Activated CD4-positive, alpha-beta T cell treated with anti-CD3 and anti-CD28 coated beads for 4 hours (primary cell): ENCODE measurements around the gene MARK1.

ENCODE experiments used
- DNase-seq, 2 donors: peaks; one replicate each; pipeline ENCODE4 v3.0.0-alpha.2; 2020

Gene MARK1

GRCh38 chr1:220527908-220528678 lies at the start of gene MARK1:
Gene MARK1, plus strand, starts transcription at chr1:220528136. Its CDS starts 687 bp downstream, at chr1:220528823.
- no peak for DNase-seq

- DNase-seq = no peak
These were observed 44.2 kb upstream of the MARK1 start for GRCh38 chr1:220483700-220484099.

- no peak for DNase-seq
These were observed 43.8 kb upstream of the MARK1 start for GRCh38 chr1:220484135-220484534.

GRCh38 chr1:220485131-220485530 lies 42.8 kb upstream of the MARK1 start:
- DNase-seq = no peak

- no peak for DNase-seq
These were observed 42.1 kb upstream of the MARK1 start for GRCh38 chr1:220485791-220486190.

- no peak for DNase-seq
These were observed 40.6 kb upstream of the MARK1 start for GRCh38 chr1:220487297-220487820.

- DNase-seq = no peak
These were observed 36.0 kb upstream of the MARK1 start for GRCh38 chr1:220491891-220492290.

- no peak for DNase-seq
These were observed 30.6 kb upstream of the MARK1 start for GRCh38 chr1:220497220-220497947.

- DNase-seq = no peak
These were observed 29.7 kb upstream of the MARK1 start for GRCh38 chr1:220498188-220498587.

- DNase-seq = no peak
These were observed 27.6 kb upstream of the MARK1 start for GRCh38 chr1:220500372-220500771.

GRCh38 chr1:220504329-220504728 lies 23.6 kb upstream of the MARK1 start:
- no peak for DNase-seq

GRCh38 chr1:220507085-220507484 lies 20.9 kb upstream of the MARK1 start:
- DNase-seq = no peak

GRCh38 chr1:220511179-220511578 lies 16.8 kb upstream of the MARK1 start:
- no peak for DNase-seq

- no peak for DNase-seq
These were observed 16.2 kb upstream of the MARK1 start for GRCh38 chr1:220511785-220512184.

GRCh38 chr1:220513834-220514233 lies 14.1 kb upstream of the MARK1 start:
- no peak for DNase-seq

- DNase-seq = no peak
These were observed 13.7 kb upstream of the MARK1 start for GRCh38 chr1:220514256-220514655.

GRCh38 chr1:220516014-220516721 lies 11.8 kb upstream of the MARK1 start:
- no peak for DNase-seq

- DNase-seq = no peak
These were observed 11.3 kb upstream of the MARK1 start for GRCh38 chr1:220516722-220517042.

GRCh38 chr1:220521778-220522177 lies 6.2 kb upstream of the MARK1 start:
- DNase-seq = no peak

- DNase-seq = no peak
These were observed 1.6 kb upstream of the MARK1 start for GRCh38 chr1:220526294-220526693.

GRCh38 chr1:220527279-220527907 lies 543 bp upstream of the MARK1 start:
- no peak for DNase-seq

GRCh38 chr1:220528679-220529501 lies 954 bp downstream of the MARK1 start:
- DNase-seq = no peak
